ENCODE results near the gene TMEM94.

TMEM94 gene

GRCh38 chr17:75509528-75510258, 53.3 kb downstream of the TMEM94 start:
- Histone ChIP-seq H3K9me3 (ENCODE audit: low read length) (no peaks in the 10 kb centered on the region), H3K9ac (ENCODE audit: low read length) (no peak overlapping the region), H3K27me3 (ENCODE audit: control insufficient read depth in 1 of 2, insufficient read depth in 2 of 2, low read length in 2 of 2) (no peaks in the 10 kb centered on the region), H3K4me1 (ENCODE audit: insufficient read depth, low read length) (peaks cover 52% of the 10 kb centered on the region), H3K4me3 (ENCODE audit: low read depth in 1 of 2, low read length in 2 of 2) (no peak overlapping the region), H3K27ac (ENCODE audit: low read depth, low read length) (peak overlapping the region; percentile 35), H3K36me3 (ENCODE audit: insufficient read depth, low read length) (peaks cover 42% of the 10 kb centered on the region)

DNA sequence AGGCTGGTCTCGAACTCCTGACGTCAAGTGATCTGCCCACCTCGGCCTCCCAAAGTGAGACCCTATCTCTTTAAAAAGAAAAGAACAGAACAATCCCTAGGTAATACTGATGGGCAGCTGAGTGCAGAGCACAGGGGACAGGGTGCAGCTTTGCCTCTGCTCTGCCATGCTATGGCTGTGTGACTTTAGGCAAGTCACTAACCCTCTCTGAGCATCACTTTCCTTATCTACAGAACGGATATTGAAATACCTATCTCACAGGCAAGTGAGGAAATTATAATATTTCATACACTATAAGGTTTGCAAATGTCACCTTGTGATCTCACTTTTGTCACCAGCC, 54.8 kb downstream of the TMEM94 start:
- no peak overlapping the region for H3K9ac ChIP-seq (ENCODE audit: low read length)

DNA sequence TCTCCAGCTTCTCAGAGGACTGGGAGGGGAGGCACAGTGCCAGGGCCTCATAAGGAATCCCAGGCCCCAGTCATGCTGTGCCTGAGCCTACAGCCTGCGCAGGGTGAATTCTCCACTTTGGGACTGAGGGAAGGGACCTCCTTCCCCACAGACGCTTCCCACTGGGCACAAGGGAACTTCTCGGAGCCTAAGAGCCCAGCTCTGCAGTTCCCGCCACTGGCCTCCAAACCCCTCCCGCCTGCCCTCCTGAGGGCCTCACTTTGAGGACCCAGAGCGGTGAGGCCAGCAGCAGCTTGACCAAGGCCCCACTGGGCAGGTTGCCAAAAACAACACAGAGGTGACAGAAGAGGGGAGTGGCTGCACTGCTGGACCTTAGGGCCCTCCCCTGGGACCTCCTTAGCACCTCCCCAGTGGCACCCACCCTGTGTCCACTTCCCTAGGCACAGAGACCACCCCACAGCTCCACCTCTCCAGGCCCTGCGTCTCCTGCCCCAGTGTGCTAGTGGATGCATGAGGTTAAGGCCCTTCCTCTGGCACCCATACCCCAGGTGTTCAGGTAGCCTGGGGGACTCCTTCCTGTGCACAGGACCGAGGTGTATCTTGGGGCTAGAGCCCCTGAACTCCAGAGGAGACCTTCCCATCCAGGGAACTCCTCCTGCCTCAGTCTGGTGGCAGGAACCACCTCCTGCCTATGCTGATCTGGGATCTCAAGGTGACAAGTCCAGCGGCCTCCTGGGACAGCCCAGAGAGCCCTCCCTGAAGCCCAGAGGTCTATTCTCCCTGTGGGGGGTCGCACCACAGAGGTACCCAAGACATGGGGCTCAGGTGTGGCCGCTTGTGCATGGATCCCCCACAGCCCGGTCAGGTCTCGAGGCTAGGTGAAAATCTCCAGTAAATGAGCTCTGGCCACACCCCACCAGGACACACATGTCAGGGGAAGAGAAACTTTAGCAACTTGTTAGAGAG, 55.5 kb downstream of the TMEM94 start:
- H3K9me3 ChIP-seq (ENCODE audit: low read length), result no peaks in the 10 kb centered on the region
- H3K36me3 ChIP-seq (ENCODE audit: insufficient read depth, low read length), result peaks cover 23% of the 10 kb centered on the region
- H3K27ac ChIP-seq (ENCODE audit: low read depth, low read length), result peak overlapping the region; percentile 12
- H3K4me3 ChIP-seq (ENCODE audit: low read depth in 1 of 2, low read length in 2 of 2), result peak overlapping the region in 1 of 2 donors; percentile 13
- peaks cover 52% of the 10 kb centered on the region for H3K4me1 ChIP-seq (ENCODE audit: insufficient read depth, low read length)
- no peak overlapping the region for H3K9ac ChIP-seq (ENCODE audit: low read length)
- no peaks in the 10 kb centered on the region for H3K27me3 ChIP-seq (ENCODE audit: control insufficient read depth in 1 of 2, insufficient read depth in 2 of 2, low read length in 2 of 2)

More for the DNA sequence above, 54.8 kb downstream of the TMEM94 start:
- peaks cover 29% of the 10 kb centered on the region for H3K36me3 ChIP-seq (ENCODE audit: insufficient read depth, low read length)
- peaks cover 52% of the 10 kb centered on the region for H3K4me1 ChIP-seq (ENCODE audit: insufficient read depth, low read length)
- H3K9me3 ChIP-seq (ENCODE audit: low read length), result no peaks in the 10 kb centered on the region
- H3K27me3 ChIP-seq (ENCODE audit: control insufficient read depth in 1 of 2, insufficient read depth in 2 of 2, low read length in 2 of 2), result no peaks in the 10 kb centered on the region
- H3K4me3 ChIP-seq (ENCODE audit: low read depth in 1 of 2, low read length in 2 of 2), result peak overlapping the region in 1 of 2 donors; percentile 13
- H3K27ac ChIP-seq (ENCODE audit: low read depth, low read length), result no peak overlapping the region

DNA sequence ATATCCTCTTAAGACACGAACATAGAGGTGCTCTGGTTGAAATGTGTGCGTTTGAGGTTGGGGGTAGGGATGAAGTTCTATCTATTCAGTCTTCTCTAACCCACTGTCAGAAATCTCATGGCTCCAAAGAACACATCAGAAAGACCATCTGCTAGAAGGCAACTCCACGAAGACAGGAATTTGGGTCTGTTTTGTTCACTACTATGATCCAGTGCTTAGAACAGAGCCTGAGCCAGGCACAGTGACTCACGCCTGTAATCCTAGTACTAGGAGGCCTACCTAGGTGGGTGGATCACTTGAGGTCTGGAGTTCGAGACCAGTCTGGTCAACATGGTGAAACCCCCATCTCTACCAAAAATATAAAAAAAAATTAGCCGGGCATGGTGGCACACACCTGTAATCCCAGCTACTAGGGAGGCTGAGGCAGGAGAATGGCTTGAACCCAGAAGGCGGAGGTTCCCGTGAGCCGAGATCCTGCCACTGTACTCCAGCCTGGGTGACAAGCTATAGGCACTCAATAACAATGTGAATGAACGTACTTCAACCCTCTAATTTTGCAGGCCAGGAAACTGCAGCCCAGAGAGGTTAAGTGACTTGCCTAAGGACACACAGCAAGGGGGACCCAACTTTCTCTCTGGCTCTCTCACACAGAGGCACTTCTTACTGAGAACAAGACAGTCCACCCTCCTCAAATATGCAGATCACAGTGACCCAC, 56.6 kb downstream of the TMEM94 start:
- peak overlapping the region in 1 of 2 donors; percentile 95 for H3K4me3 ChIP-seq (ENCODE audit: low read depth in 1 of 2, low read length in 2 of 2)
- H3K36me3 ChIP-seq (ENCODE audit: insufficient read depth, low read length), result peaks cover 18% of the 10 kb centered on the region
- no peaks in the 10 kb centered on the region for H3K27me3 ChIP-seq (ENCODE audit: control insufficient read depth in 1 of 2, insufficient read depth in 2 of 2, low read length in 2 of 2)
- H3K4me1 ChIP-seq (ENCODE audit: insufficient read depth, low read length), result peaks cover 57% of the 10 kb centered on the region
- peak overlapping the region; percentile 86 for H3K27ac ChIP-seq (ENCODE audit: low read depth, low read length)
- H3K9ac ChIP-seq (ENCODE audit: low read length), result no peak overlapping the region
- no peaks in the 10 kb centered on the region for H3K9me3 ChIP-seq (ENCODE audit: low read length)

DNA sequence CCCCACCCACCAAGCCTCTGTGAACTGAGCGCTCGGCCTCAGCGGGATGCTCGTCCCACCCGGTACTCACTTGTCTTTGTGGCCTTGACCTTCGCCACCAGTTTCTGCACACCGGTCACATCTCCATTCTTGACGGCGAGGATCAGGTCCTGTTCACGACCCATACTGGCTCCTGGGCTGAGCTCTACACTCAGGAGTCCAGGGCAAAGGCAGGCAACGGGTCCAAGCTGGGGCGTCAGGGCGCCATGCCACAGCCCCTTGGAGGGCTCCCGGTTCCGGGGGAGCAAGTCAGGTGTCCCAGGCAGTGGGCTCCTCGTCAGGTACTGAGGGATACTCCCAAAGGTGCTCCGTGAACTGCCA, 57.2 kb downstream of the TMEM94 start:
- Histone ChIP-seq H3K4me1 (ENCODE audit: insufficient read depth, low read length) (peaks cover 51% of the 10 kb centered on the region), H3K36me3 (ENCODE audit: insufficient read depth, low read length) (peaks cover 18% of the 10 kb centered on the region), H3K4me3 (ENCODE audit: low read depth in 1 of 2, low read length in 2 of 2) (peak overlapping the region; percentile 95), H3K9me3 (ENCODE audit: low read length) (no peaks in the 10 kb centered on the region), H3K9ac (ENCODE audit: low read length) (peak overlapping the region; percentile 46), H3K27ac (ENCODE audit: low read depth, low read length) (peak overlapping the region; percentile 86), H3K27me3 (ENCODE audit: control insufficient read depth in 1 of 2, insufficient read depth in 2 of 2, low read length in 2 of 2) (no peaks in the 10 kb centered on the region)

- H3K27ac ChIP-seq (ENCODE audit: low read depth, low read length), result peak overlapping the region; percentile 86
- no peaks in the 10 kb centered on the region for H3K9me3 ChIP-seq (ENCODE audit: low read length)
- H3K4me1 ChIP-seq (ENCODE audit: insufficient read depth, low read length), result peaks cover 44% of the 10 kb centered on the region
- peak overlapping the region; percentile 95 for H3K4me3 ChIP-seq (ENCODE audit: low read depth in 1 of 2, low read length in 2 of 2)
- peak overlapping the region; percentile 46 for H3K9ac ChIP-seq (ENCODE audit: low read length)
- H3K36me3 ChIP-seq (ENCODE audit: insufficient read depth, low read length), result peaks cover 17% of the 10 kb centered on the region
- no peaks in the 10 kb centered on the region for H3K27me3 ChIP-seq (ENCODE audit: control insufficient read depth in 1 of 2, insufficient read depth in 2 of 2, low read length in 2 of 2)
Observed at GRCh38 chr17:75514299-75514918, 58.0 kb downstream of the TMEM94 start.

DNA sequence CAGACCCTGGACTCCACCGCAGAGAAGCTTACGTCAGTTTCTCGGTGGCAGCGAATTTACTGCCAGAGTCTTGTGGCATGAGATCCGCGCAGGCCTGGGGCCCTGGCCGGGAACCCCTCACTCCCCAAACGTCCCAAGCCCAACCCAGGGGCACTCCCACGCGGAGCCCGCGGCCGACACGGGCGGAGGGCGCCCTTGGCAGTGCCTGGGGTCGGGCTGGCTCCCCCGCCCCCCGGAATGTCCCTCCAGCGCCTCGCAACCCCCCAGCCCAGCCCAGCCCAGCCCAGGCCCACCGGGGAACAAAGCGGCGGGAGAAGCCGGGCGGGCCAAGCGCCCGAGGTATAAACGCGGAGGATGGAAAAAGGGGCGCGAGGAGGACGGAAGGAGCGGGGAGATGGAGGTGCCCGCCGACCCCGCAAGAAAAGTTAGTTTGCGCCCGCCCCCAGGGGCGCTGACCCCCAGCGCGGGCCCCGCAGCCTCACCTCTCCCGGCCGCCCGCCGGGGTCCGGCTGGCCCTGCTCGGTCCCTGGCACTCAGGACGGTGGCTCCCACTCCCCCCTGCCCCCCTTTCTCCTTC, 58.6 kb downstream of the TMEM94 start:
- peaks cover 14% of the 10 kb centered on the region for H3K36me3 ChIP-seq (ENCODE audit: insufficient read depth, low read length)
- H3K4me3 ChIP-seq (ENCODE audit: low read depth in 1 of 2, low read length in 2 of 2), result peak overlapping the region; percentile 95
- H3K9me3 ChIP-seq (ENCODE audit: low read length), result no peaks in the 10 kb centered on the region
- no peaks in the 10 kb centered on the region for H3K27me3 ChIP-seq (ENCODE audit: control insufficient read depth in 1 of 2, insufficient read depth in 2 of 2, low read length in 2 of 2)
- peak overlapping the region; percentile 86 for H3K27ac ChIP-seq (ENCODE audit: low read depth, low read length)
- peaks cover 39% of the 10 kb centered on the region for H3K4me1 ChIP-seq (ENCODE audit: insufficient read depth, low read length)
- H3K9ac ChIP-seq (ENCODE audit: low read length), result peak overlapping the region; percentile 46

GRCh38 chr17:75515496-75516254, 59.2 kb downstream of the TMEM94 start, which contains the start of gene CASKIN2:
Gene CASKIN2, minus strand, starts transcription at chr17:75515537. Its CDS starts 1,733 bp downstream, at chr17:75513804.
- peaks cover 39% of the 10 kb centered on the region for H3K4me1 ChIP-seq (ENCODE audit: insufficient read depth, low read length)

GRCh38 chr17:75516255-75516618, 59.8 kb downstream of the TMEM94 start, which contains the start of gene TSEN54:
Gene TSEN54, plus strand, starts transcription at chr17:75516528. Its CDS starts 33 bp downstream, at chr17:75516561.
- Histone ChIP-seq H3K4me1 (ENCODE audit: insufficient read depth, low read length) (peaks cover 39% of the 10 kb centered on the region), H3K9ac (ENCODE audit: low read length) (peak within 1 kb of the TSS; percentile 21), H3K4me3 (ENCODE audit: low read depth in 1 of 2, low read length in 2 of 2) (peak within 1 kb of the TSS; percentile 95), H3K9me3 (ENCODE audit: low read length) (no peaks in the 10 kb centered on the region), H3K27ac (ENCODE audit: low read depth, low read length) (peak within 1 kb of the TSS; percentile 86), H3K36me3 (ENCODE audit: insufficient read depth, low read length) (peaks cover 12% of the 10 kb centered on the region), H3K27me3 (ENCODE audit: control insufficient read depth in 1 of 2, insufficient read depth in 2 of 2, low read length in 2 of 2) (no peaks in the 10 kb centered on the region)

More at GRCh38 chr17:75515496-75516254, 59.2 kb downstream of the TMEM94 start, which contains the start of gene CASKIN2:
- Histone ChIP-seq H3K9me3 (ENCODE audit: low read length) (no peaks in the 10 kb centered on the region), H3K27ac (ENCODE audit: low read depth, low read length) (peak within 1 kb of the TSS; percentile 86), H3K9ac (ENCODE audit: low read length) (peak within 1 kb of the TSS; percentile 46), H3K27me3 (ENCODE audit: control insufficient read depth in 1 of 2, insufficient read depth in 2 of 2, low read length in 2 of 2) (no peaks in the 10 kb centered on the region), H3K4me3 (ENCODE audit: low read depth in 1 of 2, low read length in 2 of 2) (peak within 1 kb of the TSS; percentile 95), H3K36me3 (ENCODE audit: insufficient read depth, low read length) (peaks cover 14% of the 10 kb centered on the region)

Measured in muscle layer of colon (tissue), 2 donors.